ENCODE data around the gene PHACTR1. TPM values are rescaled to one million over a fixed set of nuclear protein-coding genes. Genes with fewer than 3 reads are reported as not detected.
A peak's percentile ranks its signal among the peaks of the same experiment; 100 is the strongest.

The PHACTR1 gene
- total and polyA plus RNA-seq, 9 of the 15 experiments (the other 6 are each of a cell fraction or from before 2014, with no cell fraction given), result 11.5 to 32.6 (median 22.0) TPM

GRCh38 chr6:13311155-13311554 lies 594.6 kb downstream of the PHACTR1 start:
- intact Hi-C loops (cut with micrococcal nuclease) (no loop called here), in situ Hi-C loops (cut with MboI) (no loop called here)
- no peak overlapping the region for H3K27ac ChIP-seq (ENCODE audit: extremely low read depth, low read depth, low read length)
- CTCF ChIA-PET (ENCODE audit: low intra/inter-chr PET ratio), result no interaction called here
- H2AFZ ChIP-seq (ENCODE audit: low read depth, low read length), result no peak overlapping the region
- BruUV-seq (replicated peaks), result no TSS peak
- FAIRE-seq (no peak), ATAC-seq (no peak), DNase-seq (ENCODE audit: extremely low read depth in 1 of 4, low spot score in 3 of 4) (no peak)
- H3K9me1 ChIP-seq (ENCODE audit: control insufficient read depth, insufficient read depth, low read length), result no peaks in the 10 kb centered on the region
- H3K27me3 ChIP-seq (ENCODE audit: control insufficient read depth in 2 of 2, insufficient read depth in 2 of 2, low read length in 2 of 2), result no peaks in the 10 kb centered on the region
- no peaks in the 10 kb centered on the region for H4K20me1 ChIP-seq (replicated peaks; ENCODE audit: control insufficient read depth, insufficient read depth, low read length)
- no peak overlapping the region for H3K9ac ChIP-seq (ENCODE audit: insufficient read depth in 1 of 2, low read depth in 2 of 2, low read length in 2 of 2)
- no peak overlapping the region for H3K4me2 ChIP-seq (ENCODE audit: insufficient read depth, low read length)
- H3K79me2 ChIP-seq (ENCODE audit: control insufficient read depth, insufficient read depth, low read length), result no peaks in the 10 kb centered on the region
- H3K4me1 ChIP-seq (replicated peaks in 1 of 2; ENCODE audit: control insufficient read depth in 2 of 2, insufficient read depth in 2 of 2, low read length in 2 of 2), result peaks cover 0 to 13% of the 10 kb centered on the region in 2 experiments; a peak in 3 of 5 replicates
- H3K4me3 ChIP-seq, result no peak overlapping the region
- no peaks in the 10 kb centered on the region for H3K9me3 ChIP-seq (replicated peaks; ENCODE audit: control insufficient read depth, insufficient read depth, low read depth, low read length)
- H3K36me3 ChIP-seq (ENCODE audit: control insufficient read depth, insufficient read depth, low read length), result peaks cover 80% of the 10 kb centered on the region
- POLR2A ChIA-PET, result interaction anchor here (1.2 kb wide), 1 partner anchor 10 kb away, joined by 5 read pairs; no protein-coding TSS in a partner anchor
- WGBS (ENCODE audit: insufficient coverage, low coverage, missing lambda C conversion rate), result 39% methylated on average over 1 of the region's 1 CpG
- TF ChIP-seq ZNF644 (tag; IDR thresholded peaks at IDR 0.05; ENCODE audit: low read depth) (no peak), ZNF217 (CRISPR knock-in tag; IDR thresholded peaks at IDR 0.05) (no peak), ZNF668 (CRISPR knock-in tag; IDR thresholded peaks at IDR 0.05) (no peak), CC2D1A (IDR thresholded peaks at IDR 0.05) (no peak), ZNF76 (CRISPR knock-in tag; IDR thresholded peaks at IDR 0.05; ENCODE audit: borderline replicate concordance) (no peak), RNF219 (CRISPR knock-in tag; IDR thresholded peaks at IDR 0.05) (no peak), MAFK (IDR thresholded peaks at IDR 0.05; ENCODE audit: low read length) (no peak), FOS (IDR thresholded peaks at IDR 0.05; ENCODE audit: extremely low read depth, insufficient read length) (no peak), TAL1 (IDR thresholded peaks at IDR 0.05) (no peak), ZFPM2 (CRISPR knock-in tag; IDR thresholded peaks at IDR 0.05) (no peak), BCLAF1 (IDR thresholded peaks at IDR 0.05; ENCODE audit: borderline replicate concordance in 1 of 2, control insufficient read depth in 1 of 2, low read depth in 2 of 2, low read length in 1 of 2) (no peak), ZNF77 (CRISPR knock-in tag; IDR thresholded peaks at IDR 0.05) (no peak), ZNF274 (IDR thresholded peaks at IDR 0.05; ENCODE audit: borderline replicate concordance, low read depth, low read length) (no peak), POLR2AphosphoS5 (IDR thresholded peaks at IDR 0.05; ENCODE audit: control insufficient read depth, insufficient read depth, low read depth, low read length) (no peak), BRF2 (IDR thresholded peaks at IDR 0.05; ENCODE audit: borderline replicate concordance, insufficient read depth, insufficient read length) (no peak), ATF3 (IDR thresholded peaks at IDR 0.05) (peak; percentile 79), ATF3 (CRISPR knock-in tag; conservative IDR thresholded peaks at IDR 0.05) (no peak)
